Smooth muscle cell (in vitro differentiated cells): ENCODE data around the gene RADIL. TPM values are rescaled to one million over a fixed set of nuclear protein-coding genes. Genes with fewer than 3 reads are reported as not detected.
"Not testable (repeated sequence)": the region's sequence is repeated elsewhere in the genome, so short reads cannot be mapped to it uniquely, and the experiment has no call there.

Experiments
- DNase-seq: peaks from one replicate; lab custom pipeline; 2025; ENCODE audit not compliant: unreplicated experiment; lab: John Stamatoyannopoulos, UW
- H2AFZ ChIP-seq: fragments of 200-600 bp; sonication (generic); 2 replicates; pipeline ENCODE4 v1.6.0; 2016; ENCODE audit warnings: antibody characterized with exemption, low read depth, mild to moderate bottlenecking
- H3F3A ChIP-seq: fragments of 200-600 bp; sonication (generic); 2 replicates; pipeline ENCODE4 v1.6.0; 2017; ENCODE audit warnings: antibody characterized with exemption, low read depth
- H3K27ac ChIP-seq: fragments of 200-600 bp; sonication (generic); 2 replicates; pipeline ENCODE4 v1.5.1; 2016; ENCODE audit warnings: low read depth, mild to moderate bottlenecking
- H3K27me3 ChIP-seq: fragments of 200-600 bp; sonication (generic); 2 replicates; pipeline ENCODE4 v1.6.1; 2016; ENCODE audit warnings: low read depth, mild to moderate bottlenecking
- H3K36me3 ChIP-seq: fragments of 200-600 bp; sonication (generic); 2 replicates; pipeline ENCODE4 v1.5.1; 2016; ENCODE audit warnings: low read depth
- H3K4me1 ChIP-seq: fragments of 200-600 bp; sonication (generic); 2 replicates; pipeline ENCODE4 v1.5.1; 2016; ENCODE audit warnings: low read depth
- H3K4me2 ChIP-seq: fragments of 200-600 bp; sonication (generic); 2 replicates; pipeline ENCODE4 v1.6.0; 2016; ENCODE audit warnings: mild to moderate bottlenecking
- H3K4me3 ChIP-seq: fragments of 200-600 bp; sonication (generic); 2 replicates; pipeline ENCODE4 v1.5.1; 2016; ENCODE audit warnings: mild to moderate bottlenecking
- H3K79me2 ChIP-seq: fragments of 200-600 bp; sonication (generic); 2 replicates; pipeline ENCODE4 v1.6.0; 2016; ENCODE audit warnings: low read depth, mild to moderate bottlenecking
- H3K9ac ChIP-seq: fragments of 200-600 bp; sonication (generic); 2 replicates; pipeline ENCODE4 v1.6.0; 2016; ENCODE audit warnings: low read depth
- H3K9me3 ChIP-seq: fragments of 200-600 bp; sonication (generic); replicated peaks from 2 replicates; pipeline ENCODE4 v1.5.1; 2016; ENCODE audit warnings: low read depth
- H4K20me1 ChIP-seq: fragments of 200-600 bp; sonication (generic); 2 replicates; pipeline ENCODE4 v1.6.0; 2016; ENCODE audit warnings: low read depth
- CTCF ChIP-seq: fragments of 200-600 bp; sonication (generic); IDR thresholded peaks from 2 replicates; pipeline ENCODE4 v1.5.1; 2017; ENCODE audit warnings: borderline replicate concordance, mild to moderate bottlenecking, antibody characterized with exemption; ENCODE audit not compliant: insufficient read depth, poor library complexity, severe bottlenecking
- WGBS: methylation state at CpG from one replicate; pipeline ENCODE4 v1.1.7; 2016; ENCODE audit warnings: low lambda C conversion rate; 5-methylcytosine and 5-hydroxymethylcytosine counted together
- polyA plus RNA-seq: library from polyadenylated mRNA; unstranded; fragments of >200 nt; fragmentation: Nextera tagmentation; extraction: Ambion mirVana; gene quantifications from 2 replicates; pipeline ENCODE4 v1.2.1, GENCODE V29; 2016
- total RNA-seq: library from RNA; depleted of rRNA; stranded (reverse); fragments of >200 nt; gene quantifications from 2 replicates; pipeline ENCODE4 v1.2.3, GENCODE V29; 2014

The RADIL gene
- total and polyA plus RNA-seq, 2 experiments from 2014 or later: 4.7 to 10.7 TPM

GRCh38 chr7:4805984-4806300 lies 77.6 kb downstream of the RADIL start:
- Histone ChIP-seq H4K20me1 (no peaks in the 10 kb centered on the region), H3K27ac (no peak overlapping the region), H3K36me3 (no peaks in the 10 kb centered on the region), H3K9me3 (no peaks in the 10 kb centered on the region), H3K79me2 (no peaks in the 10 kb centered on the region), H3K4me1 (no peaks in the 10 kb centered on the region), H3F3A (no peaks in the 10 kb centered on the region), H3K4me2 (no peak overlapping the region), H3K9ac (no peak overlapping the region), H3K27me3 (no peaks in the 10 kb centered on the region), H2AFZ (no peak overlapping the region), H3K4me3 (no peak overlapping the region)
- WGBS: 91% methylated on average over 8 of the region's 8 CpGs
- no peak for TF ChIP-seq CTCF
- DNase-seq: no peak

GRCh38 chr7:4805110-4805983 lies 78.2 kb downstream of the RADIL start:
- H3K4me1 ChIP-seq: no peaks in the 10 kb centered on the region
- H4K20me1 ChIP-seq: no peaks in the 10 kb centered on the region
- no peaks in the 10 kb centered on the region for H3K27me3 ChIP-seq
- H3K4me3 ChIP-seq: no peak overlapping the region
- no peaks in the 10 kb centered on the region for H3K36me3 ChIP-seq
- no peaks in the 10 kb centered on the region for H3F3A ChIP-seq
- H3K27ac ChIP-seq: no peak overlapping the region
- H2AFZ ChIP-seq: no peak overlapping the region
- H3K79me2 ChIP-seq: no peaks in the 10 kb centered on the region
- H3K4me2 ChIP-seq: no peak overlapping the region
- no peaks in the 10 kb centered on the region for H3K9me3 ChIP-seq
- no peak overlapping the region for H3K9ac ChIP-seq
- no peak for DNase-seq
- WGBS: 95% methylated on average over 28 of the region's 29 CpGs
- TF ChIP-seq CTCF: no peak

GRCh38 chr7:4803397-4804241 lies 79.9 kb downstream of the RADIL start:
- Histone ChIP-seq H3K36me3 (no peaks in the 10 kb centered on the region), H3K79me2 (no peaks in the 10 kb centered on the region), H3K27me3 (no peaks in the 10 kb centered on the region), H3K4me2 (no peak overlapping the region), H2AFZ (no peak overlapping the region), H3K9me3 (no peaks in the 10 kb centered on the region), H4K20me1 (no peaks in the 10 kb centered on the region), H3K27ac (no peak overlapping the region), H3F3A (no peaks in the 10 kb centered on the region), H3K4me1 (no peaks in the 10 kb centered on the region), H3K9ac (no peak overlapping the region), H3K4me3 (no peak overlapping the region)
- no peak for DNase-seq
- WGBS: 82% methylated on average over 31 of the region's 41 CpGs
- no peak for TF ChIP-seq CTCF

GRCh38 chr7:4802577-4802976 lies 80.9 kb downstream of the RADIL start:
- not testable (repeated sequence) for H3K4me2 ChIP-seq, H4K20me1 ChIP-seq, H3K4me3 ChIP-seq, H3K4me1 ChIP-seq, H3K27ac ChIP-seq, H3K9ac ChIP-seq, DNase-seq, H3K9me3 ChIP-seq, H3K27me3 ChIP-seq, H2AFZ ChIP-seq, H3K36me3 ChIP-seq, H3K79me2 ChIP-seq, H3F3A ChIP-seq
- WGBS: no CpG with 5 or more reads among the region's 23 CpGs
